Adrenal gland (tissue), 12 donors: Measurements from ENCODE around the gene JARID2. TPM values are rescaled to one million over a fixed set of nuclear protein-coding genes. Genes with fewer than 3 reads are reported as not detected.

Experiments used
- DNase-seq, 7 donors: peaks; one replicate each; pipeline ENCODE4 v3.0.0-alpha.2; 2019 to 2020
- H3K27ac ChIP-seq, 5 donors: fragments of 200-600 bp; sonication (generic) in 4 of 5; 1 replicate in 3 of 5; 2 replicates in 2 of 5; pipeline versions ENCODE4 v1.5.1 to v1.8.0; 2016 to 2020; ENCODE audit warnings: mild to moderate bottlenecking in 1 of 5
- H3K27me3 ChIP-seq: fragments of 200-600 bp; 2 replicates; pipeline ENCODE4 v1.8.0; 2021
- H3K36me3 ChIP-seq, 2 donors: fragments of 200-600 bp; replicated peaks in 1 of 2; 1 replicate in 1 of 2; 2 replicates in 1 of 2; pipeline versions ENCODE4 v1.5.1 to v1.8.0; 2018 to 2022
- H3K4me1 ChIP-seq, 2 donors: fragments of 200-600 bp; replicated peaks in 1 of 2; 1 replicate in 1 of 2; 2 replicates in 1 of 2; pipeline versions ENCODE4 v1.5.1 to v1.8.0; 2018 to 2021
- H3K4me3 ChIP-seq, 4 donors: fragments of 200-600 bp; sonication (generic) in 3 of 4; one replicate each; pipeline ENCODE4 v1.5.1; 2016 to 2018
- H3K9me3 ChIP-seq, 3 donors: fragments of 200-600 bp; sonication (generic) in 1 of 3; replicated peaks in 1 of 3; 1 replicate in 2 of 3; 2 replicates in 1 of 3; pipeline versions ENCODE4 v1.5.1 to v1.8.0; 2016 to 2021
- CTCF ChIP-seq, 6 experiments: fragments of 450-650 bp in 4 of 6; fragments of 200-600 bp in 2 of 6; sonication (generic) in 1 of 6; IDR thresholded peaks; 1 replicate in 5 of 6; 2 replicates in 1 of 6; pipeline versions ENCODE4 v1.5.1 to v1.8.0; 2016 to 2021; ENCODE audit warnings: antibody characterized with exemption in 6 of 6, mild to moderate bottlenecking in 2 of 6, moderate library complexity in 1 of 6
- POLR2A ChIP-seq, 2 donors: fragments of 450-650 bp; IDR thresholded peaks; one replicate each; pipeline ENCODE4 v1.6.1; 2017; ENCODE audit warnings: antibody characterized with exemption in 2 of 2, mild to moderate bottlenecking in 2 of 2, moderate library complexity in 1 of 2
- WGBS, 4 donors: extraction: QIAGEN DNeasy Blood & Tissue Kit in 2 of 4; methylation state at CpG; one replicate each; pipeline versions ENCODE4 v1.1.5 to v1.1.7; 2013 to 2017; 5-methylcytosine and 5-hydroxymethylcytosine counted together
- intact Hi-C, 2 donors: fragments of 100-400 bp; cut with DNase I; formaldehyde crosslinking; loops; one replicate each; pipeline versions ENCODE4 v1.14.1 to v1.15.0; 2022 to 2023
- polyA plus RNA-seq, 3 donors: library from polyadenylated mRNA; stranded (reverse); fragments of 200-250 nt in 2 of 3; fragments of 350-450 nt in 1 of 3; fragmentation: Illumina TruSeq in 1 of 3; extraction: RNeasy Lipid Tissue Mini Kit (QIAGEN cat#74804) in 1 of 3; gene quantifications; one replicate each; pipeline ENCODE4 v1.2.3, GENCODE V29; 2013 to 2014
- total RNA-seq, 9 donors: library from RNA; depleted of rRNA in 4 of 9; stranded (reverse); fragments of >200 nt in 4 of 9; fragments of 120-200 nt in 1 of 9; fragmentation: NEBNext Ultra II Directional in 1 of 9; extraction: Animal tissue kit (Norgen Biotek cat#: 25700) in 1 of 9; gene quantifications; one replicate each; pipeline versions ENCODE4 v1.1.0 to v1.2.4, GENCODE V29; 2013 to 2023
- donor health status: healthy with polysubstance abuse.
- donor health status: Bipolar disorder and iron deficiency.
- donor health status: DM: yes; HTN: yes; CAD: no.
- donor health status: DM: no; HTN: no; CAD: no.
- donor health status: DM: no; HTN: no; CAD: no.
- donor health status: DM: yes; HTN: yes; CAD: no.

Gene JARID2
- total and polyA plus RNA-seq, 12 donors: 3.0 to 13.6 (median 8.2) TPM

- Histone ChIP-seq H3K4me1 (peaks cover 0 to 6% of the 10 kb centered on the region in 2 donors), H3K27ac (no peak overlapping the region), H3K36me3 (no peaks in the 10 kb centered on the region), H3K9me3 (no peaks in the 10 kb centered on the region), H3K27me3 (no peaks in the 10 kb centered on the region), H3K4me3 (no peak overlapping the region)
- WGBS, 4 donors: 69 to 76% (median 75%) methylated on average over 1 to 2 of the region's 2 CpGs
- TF ChIP-seq POLR2A (IDR thresholded peaks at IDR 0.05): no peak
- TF ChIP-seq CTCF (IDR thresholded peaks at IDR 0.05): no peak
- no peak for DNase-seq
- intact Hi-C loops: no loop called here
These were observed 25.8 kb upstream of the JARID2 start for GRCh38 chr6:15220062-15220461.

- H3K4me1 ChIP-seq: no peaks in the 10 kb centered on the region
- intact Hi-C loops: no loop called here
- H3K9me3 ChIP-seq: no peaks in the 10 kb centered on the region
- TF ChIP-seq POLR2A (IDR thresholded peaks at IDR 0.05): no peak
- TF ChIP-seq CTCF (IDR thresholded peaks at IDR 0.05): no peak
- H3K27ac ChIP-seq: no peak overlapping the region
- no peak overlapping the region for H3K4me3 ChIP-seq
- no peak for DNase-seq
- no peaks in the 10 kb centered on the region for H3K27me3 ChIP-seq
- H3K36me3 ChIP-seq: no peaks in the 10 kb centered on the region
- WGBS, 4 donors: 89 to 95% (median 92%) methylated on average over 7 of the region's 7 CpGs
These were observed 18.0 kb upstream of the JARID2 start for GRCh38 chr6:15227827-15228318.

GRCh38 chr6:15230827-15231226 is 15.0 kb upstream of the JARID2 start:
- DNase-seq: no peak
- intact Hi-C loops: loop anchor here in 1 of 2 donors (10.0 kb wide), 1 partner anchor 1016 kb away; no protein-coding TSS in a partner anchor
- 62 to 71% (median 69%) methylated on average over 3 of the region's 3 CpGs for WGBS, 4 donors

GRCh38 chr6:15232836-15233510 is 12.9 kb upstream of the JARID2 start:
- Histone ChIP-seq H3K4me1 (no peaks in the 10 kb centered on the region), H3K9me3 (no peaks in the 10 kb centered on the region), H3K36me3 (no peaks in the 10 kb centered on the region), H3K27ac (no peak overlapping the region), H3K27me3 (no peaks in the 10 kb centered on the region), H3K4me3 (no peak overlapping the region)
- no peak for TF ChIP-seq POLR2A (IDR thresholded peaks at IDR 0.05)
- TF ChIP-seq CTCF (IDR thresholded peaks at IDR 0.05): no peak
- intact Hi-C loops: loop anchor here in 1 of 2 donors (10.0 kb wide), 1 partner anchor 1018 kb away; no protein-coding TSS in a partner anchor
- 79 to 88% (median 85%) methylated on average over 7 of the region's 7 CpGs for WGBS, 4 donors
- DNase-seq: no peak

More at GRCh38 chr6:15230827-15231226, 15.0 kb upstream of the JARID2 start:
- TF ChIP-seq POLR2A (IDR thresholded peaks at IDR 0.05) (no peak), CTCF (IDR thresholded peaks at IDR 0.05) (no peak)
- no peaks in the 10 kb centered on the region for H3K9me3 ChIP-seq
- no peaks in the 10 kb centered on the region for H3K27me3 ChIP-seq
- no peak overlapping the region for H3K4me3 ChIP-seq
- H3K27ac ChIP-seq: no peak overlapping the region
- no peaks in the 10 kb centered on the region for H3K4me1 ChIP-seq
- H3K36me3 ChIP-seq: no peaks in the 10 kb centered on the region
